ENCODE measurements around the gene NAPSA. TPM values are rescaled to one million over a fixed set of nuclear protein-coding genes. Genes with fewer than 3 reads are reported as not detected.
"Not testable (repeated sequence)": the region's sequence is repeated elsewhere in the genome, so short reads cannot be mapped to it uniquely, and the experiment has no call there.

Gene NAPSA
- polyA plus RNA-seq, 1 of the 3 experiments (the other 2 are of a cell fraction), result 0.43 TPM

DNA sequence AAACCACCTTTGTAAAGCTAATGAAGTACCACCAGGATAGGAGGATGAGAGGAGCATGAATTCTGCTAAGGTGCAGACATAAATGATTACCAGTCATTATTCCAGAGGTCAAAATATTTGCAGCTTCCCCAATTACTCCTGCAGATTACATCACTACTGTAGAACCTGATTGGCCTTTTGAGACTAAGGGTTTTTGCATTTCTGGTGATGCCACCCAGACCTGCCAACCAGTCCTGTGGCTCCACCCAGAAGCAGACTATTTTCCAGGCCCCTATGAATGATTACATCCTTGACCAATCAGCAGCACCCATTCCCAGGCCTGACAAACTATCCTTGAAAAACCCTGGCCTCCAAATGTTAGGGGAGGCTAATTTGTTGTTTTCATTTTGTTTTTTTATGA is 25.1 kb downstream of the NAPSA start:
- Histone ChIP-seq H3K9ac (no peak overlapping the region), H3K9me3 (0 out of 2 replicates have a peak, but pooled peaks cover 11% of the 10 kb centered on the region), H3K9me2 (no peaks in the 10 kb centered on the region), H4K20me1 (ENCODE audit: insufficient read depth) (no peaks in the 10 kb centered on the region), H3K27ac (ENCODE audit: low read depth in 2 of 2, low read length in 1 of 2) (no peak overlapping the region), H3K4me3 (ENCODE audit: low read depth in 2 of 2, low read length in 1 of 2) (no peak overlapping the region), H3F3A (replicated peaks; ENCODE audit: insufficient read depth) (no peaks in the 10 kb centered on the region), H3K4me1 (ENCODE audit: control insufficient read depth in 1 of 2, insufficient read depth in 2 of 2, low read depth in 1 of 2, low read length in 1 of 2) (no peaks in the 10 kb centered on the region), H3K4me2 (no peak overlapping the region), H3K27me3 (ENCODE audit: insufficient read depth) (no peaks in the 10 kb centered on the region), H3K36me3 (replicated peaks in 1 of 2; ENCODE audit: control insufficient read depth in 1 of 2, insufficient read depth in 2 of 2, low read length in 1 of 2) (no peaks in the 10 kb centered on the region), H2AFZ (ENCODE audit: low read depth) (no peak overlapping the region), H3K79me2 (ENCODE audit: insufficient read depth) (no peaks in the 10 kb centered on the region)
- ChIA-PET CTCF (interaction anchor here (0.6 to 1.5 kb wide), 2 partner anchors 17 to 581 kb away, joined by 4 to 7 read pairs; no protein-coding TSS in a partner anchor), POLR2A (interaction anchor here (1.4 kb wide), 1 partner anchor 36 kb away, joined by 4 read pairs; the partner anchor contains the start of gene NR1H2)
- TF ChIP-seq USF1 (IDR thresholded peaks at IDR 0.05; ENCODE audit: borderline replicate concordance, low read depth), result no peak
- DNase-seq, result no peak

- POLR2A ChIA-PET; H3K4me2 ChIP-seq; H3K9me2 ChIP-seq; DNase-seq; H3F3A ChIP-seq (replicated peaks; ENCODE audit: insufficient read depth); H3K27ac ChIP-seq (ENCODE audit: low read depth in 2 of 2, low read length in 1 of 2); H3K9me3 ChIP-seq; H2AFZ ChIP-seq (ENCODE audit: low read depth); H3K79me2 ChIP-seq (ENCODE audit: insufficient read depth); H3K4me3 ChIP-seq (ENCODE audit: low read depth in 2 of 2, low read length in 1 of 2); H4K20me1 ChIP-seq (ENCODE audit: insufficient read depth); H3K27me3 ChIP-seq (ENCODE audit: insufficient read depth); H3K36me3 ChIP-seq (replicated peaks in 1 of 2; ENCODE audit: control insufficient read depth in 1 of 2, insufficient read depth in 2 of 2, low read length in 1 of 2); H3K9ac ChIP-seq: not testable (repeated sequence)
- H3K4me1 ChIP-seq (ENCODE audit: control insufficient read depth in 1 of 2, insufficient read depth in 2 of 2, low read depth in 1 of 2, low read length in 1 of 2), result peaks cover 7 to 19% of the 10 kb centered on the region in 2 experiments; a peak in 2 of 4 replicates
- CTCF ChIA-PET, result interaction anchor here (1.8 to 5.2 kb wide), 2 partner anchors 20 to 78 kb away, joined by 3 to 33 read pairs; no protein-coding TSS in a partner anchor
- WGBS (ENCODE audit: low lambda C conversion rate), result 70% methylated on average over 6 of the region's 6 CpGs
Measured at GRCh38 chr19:50337031-50337430, 28.4 kb downstream of the NAPSA start.

DNA sequence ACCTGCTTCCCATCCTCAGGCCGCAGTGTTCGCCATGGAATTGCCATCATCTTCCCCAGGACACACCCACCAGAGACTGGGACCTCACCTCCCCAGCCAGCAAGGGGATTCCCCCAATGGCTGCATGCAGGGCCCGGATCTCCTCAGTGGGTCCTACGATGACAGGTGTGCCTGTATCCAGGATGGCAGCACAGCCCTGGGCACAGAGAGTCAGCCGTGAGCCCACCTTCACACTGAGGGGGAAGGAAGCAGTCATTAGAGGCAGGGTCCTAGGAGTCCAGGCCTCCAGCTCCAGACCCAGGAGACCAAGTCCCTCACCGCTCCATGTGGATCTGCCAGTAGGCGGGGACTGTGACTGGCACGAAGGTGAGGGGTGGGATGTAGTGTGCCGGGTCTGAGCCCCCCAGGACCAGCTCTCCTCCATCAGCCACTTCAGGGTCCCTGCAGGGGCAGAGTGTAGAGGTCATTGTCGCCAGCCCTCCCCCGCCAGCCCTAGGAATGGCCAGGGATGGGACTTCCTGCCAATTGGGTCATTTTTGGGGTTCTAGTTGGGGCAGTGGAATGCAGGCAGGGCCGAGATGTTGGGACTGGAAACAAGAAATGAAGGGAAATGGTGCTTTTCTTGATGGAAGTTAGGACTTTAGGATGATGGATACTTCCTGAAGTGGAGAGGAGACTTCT is 30.6 kb downstream of the NAPSA start:
- TF ChIP-seq RAD21 (IDR thresholded peaks at IDR 0.05; ENCODE audit: low read length) (no peak), MXI1 (IDR thresholded peaks at IDR 0.05; ENCODE audit: low read depth, low read length) (no peak), TCF12 (IDR thresholded peaks at IDR 0.05) (no peak), POLR2AphosphoS5 (IDR thresholded peaks at IDR 0.05; ENCODE audit: low read depth, low read length) (no peak), CHD2 (IDR thresholded peaks at IDR 0.05; ENCODE audit: low read length, partially characterized antibody) (no peak), SMC3 (IDR thresholded peaks at IDR 0.05; ENCODE audit: low read depth, low read length) (no peak), IRF3 (IDR thresholded peaks at IDR 0.05; ENCODE audit: low read depth, low read length) (no peak), RXRA (IDR thresholded peaks at IDR 0.05; ENCODE audit: borderline replicate concordance, low read depth) (no peak), USF1 (IDR thresholded peaks at IDR 0.05; ENCODE audit: borderline replicate concordance, low read depth) (no peak), TEAD4 (IDR thresholded peaks at IDR 0.05; ENCODE audit: borderline replicate concordance, insufficient read depth) (no peak), RCOR1 (IDR thresholded peaks at IDR 0.05; ENCODE audit: low read length) (no peak), FOXJ3 (CRISPR knock-in tag; IDR thresholded peaks at IDR 0.05) (no peak)
- WGBS (ENCODE audit: low lambda C conversion rate), result 88% methylated on average over 11 of the region's 12 CpGs
- Histone ChIP-seq H3K79me2 (ENCODE audit: insufficient read depth) (no peaks in the 10 kb centered on the region), H3K27me3 (ENCODE audit: insufficient read depth) (no peaks in the 10 kb centered on the region), H4K20me1 (ENCODE audit: insufficient read depth) (no peaks in the 10 kb centered on the region), H3K9ac (no peak overlapping the region), H3F3A (replicated peaks; ENCODE audit: insufficient read depth) (peaks cover 4% of the 10 kb centered on the region), H3K4me3 (ENCODE audit: low read depth in 2 of 2, low read length in 1 of 2) (no peak overlapping the region), H3K36me3 (replicated peaks in 1 of 2; ENCODE audit: control insufficient read depth in 1 of 2, insufficient read depth in 2 of 2, low read length in 1 of 2) (no peaks in the 10 kb centered on the region), H2AFZ (ENCODE audit: low read depth) (no peak overlapping the region), H3K9me3 (no peaks in the 10 kb centered on the region), H3K4me1 (ENCODE audit: control insufficient read depth in 1 of 2, insufficient read depth in 2 of 2, low read depth in 1 of 2, low read length in 1 of 2) (peaks cover 7 to 32% of the 10 kb centered on the region in 2 experiments; a peak in 2 of 4 replicates), H3K4me2 (no peak overlapping the region), H3K9me2 (no peaks in the 10 kb centered on the region), H3K27ac (ENCODE audit: low read depth in 2 of 2, low read length in 1 of 2) (no peak overlapping the region)
- CTCF ChIA-PET, result interaction anchor here (0.7 to 5.2 kb wide), 4 partner anchors 19 to 221 kb away, joined by 3 to 33 read pairs (median 3); no protein-coding TSS in a partner anchor
- no peak for DNase-seq
- POLR2A ChIA-PET, result interaction anchor here (1.4 kb wide), 1 partner anchor 19 kb away, joined by 11 read pairs; no protein-coding TSS in a partner anchor
